DOHH2 (cell line): ENCODE data around the gene TIMMDC1.

ENCODE experiments used
- H3F3A ChIP-seq: fragments of 200-600 bp; sonication (generic), shearing (Covaris generic); 2 replicates; pipeline ENCODE4 v1.6.0; 2016; ENCODE audit warnings: antibody characterized with exemption, mild to moderate bottlenecking; ENCODE audit not compliant: control insufficient read depth, insufficient read depth
- H3K27ac ChIP-seq: fragments of 200-600 bp; sonication (generic); 2 replicates; pipeline ENCODE4 v1.5.1; 2014; ENCODE audit warnings: low read depth, mild to moderate bottlenecking, low read length, moderate library complexity
- H3K27me3 ChIP-seq: fragments of 200-600 bp; sonication (generic); 2 replicates; pipeline ENCODE4 v1.6.1; 2014; ENCODE audit warnings: mild to moderate bottlenecking, low read length, mixed read lengths; ENCODE audit not compliant: control insufficient read depth
- H3K36me3 ChIP-seq: fragments of 200-600 bp; sonication (generic); 2 replicates; pipeline ENCODE4 v1.6.1; 2014; ENCODE audit warnings: mild to moderate bottlenecking, low read length, moderate library complexity, mixed read lengths; ENCODE audit not compliant: control insufficient read depth
- H3K4me1 ChIP-seq: fragments of 200-600 bp; sonication (generic); 2 replicates; pipeline ENCODE4 v1.6.1; 2014; ENCODE audit warnings: mild to moderate bottlenecking, low read length, mixed read lengths; ENCODE audit not compliant: control insufficient read depth
- H3K4me2 ChIP-seq: fragments of 200-600 bp; sonication (generic); 2 replicates; pipeline ENCODE4 v1.6.0; 2014; ENCODE audit warnings: mild to moderate bottlenecking, low read length, moderate library complexity
- H3K4me3 ChIP-seq: fragments of 200-600 bp; sonication (generic); 2 replicates; pipeline ENCODE4 v1.5.1; 2014; ENCODE audit warnings: mild to moderate bottlenecking, low read length, mixed read lengths
- H3K79me2 ChIP-seq: fragments of 200-600 bp; sonication (generic); 2 replicates; pipeline ENCODE4 v1.6.1; 2014; ENCODE audit warnings: mild to moderate bottlenecking, low read length, mixed read lengths; ENCODE audit not compliant: control insufficient read depth
- H3K9me2 ChIP-seq: fragments of 200-600 bp; sonication (generic); replicated peaks from 2 replicates; pipeline ENCODE4 v1.6.1; 2014; ENCODE audit warnings: mild to moderate bottlenecking, low read length, mixed read lengths; ENCODE audit not compliant: control insufficient read depth
- H3K9me3 ChIP-seq: fragments of 200-600 bp; sonication (generic); 2 replicates; pipeline ENCODE4 v1.6.1; 2014; ENCODE audit warnings: antibody characterized with exemption, low read length, mixed read lengths; ENCODE audit not compliant: control insufficient read depth, insufficient read depth
- H4K20me1 ChIP-seq: fragments of 200-600 bp; sonication (generic); 2 replicates; pipeline ENCODE4 v1.6.0; 2014; ENCODE audit warnings: low read depth, mild to moderate bottlenecking, antibody characterized with exemption, low read length, moderate library complexity; ENCODE audit not compliant: control insufficient read depth, insufficient read depth
- CTCF ChIP-seq: fragments of 200-600 bp; sonication (generic); IDR thresholded peaks from one replicate; pipeline ENCODE4 v1.5.1; 2014; ENCODE audit warnings: antibody characterized with exemption, mild to moderate bottlenecking, low read depth, low read length; ENCODE audit not compliant: poor library complexity, severe bottlenecking
- EZH2phosphoT487 ChIP-seq: fragments of 200-600 bp; sonication (generic); IDR thresholded peaks from 2 replicates; pipeline ENCODE4 v1.6.1; 2017; ENCODE audit warnings: borderline replicate concordance, mild to moderate bottlenecking, antibody characterized with exemption, low read length, moderate library complexity, mixed read lengths

The TIMMDC1 gene

DNA sequence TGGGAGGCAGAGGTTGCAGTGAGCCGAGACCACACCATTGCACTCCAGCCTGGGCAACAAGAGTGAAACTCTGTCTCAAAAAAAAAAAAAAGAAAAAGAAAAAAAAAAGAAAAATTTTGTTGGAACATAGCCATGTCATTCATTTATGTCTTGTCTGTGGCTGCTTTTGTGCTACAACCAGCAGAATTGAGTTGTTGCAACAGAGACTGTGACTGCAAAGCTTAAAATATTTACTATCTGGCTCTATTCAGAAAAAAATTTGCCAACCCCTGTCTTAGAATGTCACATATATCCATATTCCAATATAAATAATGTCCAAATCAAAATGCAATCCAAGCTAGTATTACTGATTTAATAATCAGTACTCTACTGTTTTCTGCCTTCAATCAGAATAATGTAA, 35.9 kb downstream of the TIMMDC1 start:
- H3K4me2 ChIP-seq: no peak overlapping the region
- H3K4me1 ChIP-seq: peaks cover 21% of the 10 kb centered on the region
- H3K79me2 ChIP-seq: no peaks in the 10 kb centered on the region
- no peaks in the 10 kb centered on the region for H4K20me1 ChIP-seq
- H3K9me2 ChIP-seq: no peaks in the 10 kb centered on the region
- peaks cover 9% of the 10 kb centered on the region; the same call in 1 of the 2 replicates for H3K36me3 ChIP-seq
- no peaks in the 10 kb centered on the region for H3K9me3 ChIP-seq
- no peaks in the 10 kb centered on the region for H3K27me3 ChIP-seq
- H3K27ac ChIP-seq: no peak overlapping the region
- TF ChIP-seq CTCF: no peak
- no peak for TF ChIP-seq EZH2phosphoT487
- H3K4me3 ChIP-seq: no peak overlapping the region
- H3F3A ChIP-seq: no peaks in the 10 kb centered on the region

GRCh38 chr3:119536757-119537156, 38.4 kb downstream of the TIMMDC1 start:
- no peaks in the 10 kb centered on the region for H4K20me1 ChIP-seq
- H3F3A ChIP-seq: no peaks in the 10 kb centered on the region
- H3K27me3 ChIP-seq: no peaks in the 10 kb centered on the region
- H3K9me2 ChIP-seq: no peaks in the 10 kb centered on the region
- no peak overlapping the region for H3K4me3 ChIP-seq
- H3K79me2 ChIP-seq: no peaks in the 10 kb centered on the region
- TF ChIP-seq EZH2phosphoT487: no peak
- no peak for TF ChIP-seq CTCF
- H3K4me2 ChIP-seq: no peak overlapping the region
- H3K36me3 ChIP-seq: peaks cover 19% of the 10 kb centered on the region
- H3K27ac ChIP-seq: no peak overlapping the region
- peaks cover 31% of the 10 kb centered on the region for H3K4me1 ChIP-seq
- no peaks in the 10 kb centered on the region for H3K9me3 ChIP-seq

DNA sequence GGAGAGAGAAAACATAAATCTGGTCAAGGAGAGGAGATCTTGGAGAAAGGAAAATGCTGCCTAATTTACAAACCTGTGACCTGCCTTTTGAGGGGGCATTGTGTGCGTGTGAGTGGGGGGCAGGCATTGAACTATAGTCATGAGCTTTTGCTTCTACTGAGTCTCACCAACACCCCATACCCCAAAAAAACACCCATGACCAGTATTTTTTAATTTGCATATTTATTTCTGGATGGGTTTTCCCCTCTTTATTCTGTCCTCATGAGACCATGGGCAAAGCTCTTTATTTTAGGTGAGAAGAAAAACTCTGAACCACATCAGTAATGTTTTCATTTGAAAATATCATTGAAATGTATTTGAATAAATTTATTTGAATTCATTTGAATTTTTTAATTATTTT, 40.4 kb downstream of the TIMMDC1 start:
- H3F3A ChIP-seq: no peaks in the 10 kb centered on the region
- H3K79me2 ChIP-seq: no peaks in the 10 kb centered on the region
- no peaks in the 10 kb centered on the region for H3K9me2 ChIP-seq
- no peaks in the 10 kb centered on the region for H4K20me1 ChIP-seq
- peak overlapping the region; percentile 61 for H3K4me2 ChIP-seq
- no peaks in the 10 kb centered on the region for H3K27me3 ChIP-seq
- peaks cover 31% of the 10 kb centered on the region for H3K4me1 ChIP-seq
- H3K9me3 ChIP-seq: no peaks in the 10 kb centered on the region
- H3K27ac ChIP-seq: peak overlapping the region; percentile 42
- peaks cover 16% of the 10 kb centered on the region for H3K36me3 ChIP-seq
- no peak for TF ChIP-seq CTCF
- H3K4me3 ChIP-seq: peak overlapping the region; percentile 46

DNA sequence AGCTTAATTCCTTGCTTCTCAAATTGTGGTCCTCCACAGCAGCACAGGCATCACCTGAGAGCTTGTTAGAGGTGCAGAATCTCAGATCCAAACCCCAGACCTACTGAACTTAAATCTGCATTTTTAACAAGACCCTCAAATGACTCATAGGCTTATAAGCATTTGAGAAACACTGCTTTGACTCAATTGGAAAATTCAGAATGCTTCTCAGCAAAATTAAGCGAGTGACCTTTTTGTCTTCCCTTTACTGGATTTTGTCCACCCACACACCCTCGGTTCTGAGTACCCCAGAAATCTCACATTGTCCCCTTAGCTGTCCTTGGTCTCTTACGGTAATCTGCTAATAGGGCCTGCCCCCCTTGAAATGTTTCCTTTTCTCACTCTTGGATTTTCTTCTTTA, 43.2 kb downstream of the TIMMDC1 start:
- Histone ChIP-seq H3K4me1 (peaks cover 36% of the 10 kb centered on the region), H3K4me3 (no peak overlapping the region), H3K4me2 (no peak overlapping the region), H4K20me1 (no peaks in the 10 kb centered on the region), H3K9me2 (no peaks in the 10 kb centered on the region), H3K79me2 (no peaks in the 10 kb centered on the region), H3K27me3 (no peaks in the 10 kb centered on the region), H3K9me3 (no peaks in the 10 kb centered on the region), H3F3A (no peaks in the 10 kb centered on the region), H3K27ac (no peak overlapping the region), H3K36me3 (peaks cover 24% of the 10 kb centered on the region)
- no peak for TF ChIP-seq CTCF
